GM18499 (cell line): ENCODE data around the gene CDR2L.

Experiments used
- ATAC-seq: cut with Tn5 transposase; IDR thresholded peaks from one replicate; pipeline ENCODE4 v1.9.1; 2021; ENCODE audit warnings: moderate number of reproducible peaks; ENCODE audit not compliant: insufficient read depth, unreplicated experiment

The CDR2L gene

DNA sequence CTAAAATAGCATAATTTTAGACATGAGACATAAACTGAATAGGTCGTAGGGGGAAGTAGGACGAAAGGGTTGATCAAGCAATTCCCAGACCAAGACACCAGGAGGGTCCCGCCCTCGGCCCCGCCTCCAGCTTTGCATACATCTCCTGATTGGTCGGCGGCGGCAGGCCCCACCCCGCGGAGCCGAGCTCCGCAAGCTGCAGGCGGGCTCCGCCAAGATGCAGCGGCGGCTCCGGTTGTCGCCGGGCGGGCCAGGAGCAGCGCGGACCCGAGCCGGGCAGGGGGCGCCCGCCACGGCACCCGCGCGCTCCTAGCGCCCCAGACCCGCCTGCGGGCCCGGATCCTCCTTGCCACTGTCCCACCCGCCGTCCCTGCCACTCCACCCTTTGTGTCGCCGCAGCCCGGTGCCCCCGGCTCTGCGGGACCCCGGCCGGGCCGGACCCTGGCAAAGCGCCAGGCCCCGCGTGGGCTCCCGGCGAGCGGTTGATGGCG, at the start of gene CDR2L:
Gene CDR2L, plus strand, starts transcription at position 215 of the 491 bp plus-strand sequence. CDS start 412 bp downstream, outside the sequence.
- ATAC-seq, result no peak

DNA sequence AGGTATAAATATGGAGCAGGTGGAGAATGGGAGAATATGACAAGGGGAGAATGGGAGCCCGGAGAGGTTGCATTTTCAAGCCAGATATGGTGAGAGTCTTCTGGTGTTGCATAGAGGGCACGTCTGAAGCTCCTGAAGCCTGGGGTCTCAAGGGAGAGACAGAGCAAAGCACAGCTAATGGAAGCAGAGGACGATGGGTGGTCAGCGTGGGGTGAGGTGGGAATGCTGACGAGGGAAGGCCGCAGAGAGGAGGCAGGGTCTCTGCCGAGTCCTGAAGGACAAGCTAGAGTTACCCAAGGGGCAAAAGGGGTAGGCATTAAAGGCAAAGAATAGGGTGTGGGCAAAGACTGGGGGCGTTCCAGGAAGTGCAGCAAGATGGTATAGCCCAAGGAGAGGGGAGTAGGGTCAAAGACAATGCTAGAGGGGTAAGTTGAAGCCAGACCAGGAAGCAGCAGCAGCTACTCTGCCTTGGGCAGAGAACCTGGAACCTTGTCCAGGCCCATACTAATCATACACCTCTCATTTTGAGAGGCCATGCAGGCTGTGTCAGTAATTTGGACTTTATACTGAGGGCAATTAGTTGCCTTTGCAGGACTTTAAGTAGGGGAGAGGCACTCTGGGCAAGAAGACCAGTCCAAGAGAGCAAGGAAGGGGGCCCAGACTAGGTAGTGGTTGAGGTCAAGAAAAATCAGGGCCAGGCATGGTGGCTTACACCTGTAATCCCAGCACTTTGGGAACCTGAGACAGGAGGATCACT, 49.1 kb upstream of the CDR2L start:
- no peak for ATAC-seq

DNA sequence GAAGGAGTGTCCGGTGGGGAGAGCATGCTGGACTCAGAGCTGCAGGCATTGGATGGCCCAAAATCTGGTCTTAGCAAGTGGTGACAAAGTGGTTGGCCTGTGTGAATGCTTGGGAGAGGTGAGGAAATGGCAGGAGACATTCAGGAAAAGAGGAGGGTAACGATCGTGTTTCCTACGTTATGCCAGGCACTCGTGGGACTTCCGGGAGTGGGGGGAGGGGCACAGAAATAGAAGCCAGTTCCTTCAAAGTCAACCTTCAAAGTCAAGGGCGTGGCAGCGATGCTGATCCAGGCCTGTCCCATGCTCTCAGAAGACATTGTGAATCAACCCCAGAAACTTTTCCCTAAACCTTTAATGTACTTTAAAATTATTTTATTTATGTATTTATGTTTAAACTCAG, 47.9 kb upstream of the CDR2L start:
- ATAC-seq, result no peak

DNA sequence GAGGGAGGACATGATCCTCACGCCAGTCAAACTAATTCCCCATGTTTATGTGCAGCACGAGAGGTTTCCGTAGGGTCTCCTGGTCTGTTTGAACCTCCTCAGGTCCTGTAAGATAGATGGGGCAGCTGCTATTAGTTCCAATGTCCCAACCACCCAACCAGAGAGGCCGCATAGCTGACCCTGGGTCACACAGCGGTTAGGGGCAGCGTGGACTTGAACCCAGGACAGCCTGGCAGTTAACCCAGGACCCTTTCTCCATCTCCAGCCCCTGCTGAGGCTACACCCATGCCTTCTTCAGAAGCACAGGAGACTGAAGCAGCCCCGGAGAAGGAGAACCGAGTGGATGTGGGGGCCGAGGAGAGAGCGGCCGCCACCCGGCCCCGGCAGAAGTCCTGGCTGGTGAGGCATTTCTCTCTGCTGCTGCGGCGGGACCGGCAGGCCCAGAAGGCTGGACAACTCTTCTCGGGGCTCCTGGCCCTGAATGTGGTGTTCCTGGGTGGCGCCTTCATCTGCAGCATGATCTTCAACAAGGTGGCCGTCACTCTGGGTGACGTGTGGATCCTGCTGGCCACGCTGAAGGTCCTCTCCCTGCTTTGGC, 46.2 kb upstream of the CDR2L start:
- ATAC-seq, result no peak

DNA sequence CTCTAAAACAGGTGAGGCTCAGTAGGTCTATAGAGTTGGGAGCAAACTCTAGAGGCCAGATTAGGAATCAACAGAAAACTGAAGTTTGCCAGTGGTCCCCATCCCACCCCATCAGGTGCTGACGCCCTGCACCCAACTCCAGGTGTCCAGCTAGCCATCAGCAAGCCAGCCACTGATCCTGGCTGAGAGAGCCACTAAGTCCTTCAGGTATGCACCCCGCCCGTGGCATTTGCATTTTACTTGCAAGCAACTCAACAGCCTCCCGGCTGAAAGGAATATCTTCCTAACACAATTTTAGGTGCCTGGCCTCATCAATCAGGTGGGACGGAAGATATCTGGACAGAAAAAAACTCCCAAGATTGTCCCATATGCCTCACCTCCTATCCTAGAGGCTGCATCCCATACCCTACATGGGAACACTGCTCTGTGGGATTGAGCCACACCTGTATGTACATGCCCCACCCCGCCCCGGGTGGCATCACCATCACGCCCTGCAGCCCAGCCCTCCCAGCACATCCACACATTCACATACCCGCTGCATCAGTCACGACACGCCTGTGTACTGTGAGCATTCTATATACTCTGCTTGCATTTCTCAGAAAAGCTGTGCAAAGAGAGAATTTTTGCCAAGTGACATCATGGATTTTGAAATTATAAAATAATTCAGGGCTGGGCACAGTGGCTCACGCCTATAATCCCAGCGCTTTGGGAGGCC, 43.5 kb upstream of the CDR2L start:
- no peak for ATAC-seq

DNA sequence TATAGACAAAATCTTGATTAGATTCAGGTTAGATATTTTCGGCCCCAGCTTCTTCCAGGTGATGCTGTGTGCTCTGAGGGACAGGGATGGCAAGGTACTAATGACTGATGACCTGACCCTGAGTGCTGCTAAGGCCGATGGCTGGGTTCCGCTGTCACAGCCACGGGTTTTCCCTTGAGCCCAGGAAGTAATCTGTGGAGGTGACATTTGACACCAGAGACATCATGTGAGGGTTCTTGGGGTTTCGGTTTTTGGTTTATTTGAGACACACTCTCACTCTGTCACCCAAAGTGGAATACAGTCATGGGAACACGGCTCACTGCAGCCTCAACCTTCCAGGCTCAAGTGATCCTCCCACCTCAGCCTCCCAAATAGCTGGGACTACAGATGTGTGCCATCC, 41.9 kb upstream of the CDR2L start:
- no peak for ATAC-seq

DNA sequence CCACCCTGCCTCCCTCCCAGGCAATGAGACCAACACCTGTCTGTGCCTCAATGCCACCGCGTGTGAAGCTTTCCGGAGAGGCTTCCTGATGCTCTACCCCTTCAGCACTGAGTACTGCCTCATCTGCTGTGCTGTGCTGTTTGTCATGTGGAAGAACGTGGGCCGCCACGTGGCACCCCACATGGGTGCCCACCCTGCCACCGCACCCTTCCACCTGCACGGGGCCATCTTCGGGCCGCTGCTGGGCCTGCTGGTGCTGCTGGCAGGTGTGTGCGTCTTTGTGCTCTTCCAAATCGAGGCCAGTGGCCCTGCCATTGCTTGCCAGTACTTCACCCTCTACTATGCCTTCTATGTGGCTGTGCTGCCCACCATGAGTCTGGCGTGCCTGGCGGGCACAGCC, 40.8 kb upstream of the CDR2L start:
- ATAC-seq, result no peak

DNA sequence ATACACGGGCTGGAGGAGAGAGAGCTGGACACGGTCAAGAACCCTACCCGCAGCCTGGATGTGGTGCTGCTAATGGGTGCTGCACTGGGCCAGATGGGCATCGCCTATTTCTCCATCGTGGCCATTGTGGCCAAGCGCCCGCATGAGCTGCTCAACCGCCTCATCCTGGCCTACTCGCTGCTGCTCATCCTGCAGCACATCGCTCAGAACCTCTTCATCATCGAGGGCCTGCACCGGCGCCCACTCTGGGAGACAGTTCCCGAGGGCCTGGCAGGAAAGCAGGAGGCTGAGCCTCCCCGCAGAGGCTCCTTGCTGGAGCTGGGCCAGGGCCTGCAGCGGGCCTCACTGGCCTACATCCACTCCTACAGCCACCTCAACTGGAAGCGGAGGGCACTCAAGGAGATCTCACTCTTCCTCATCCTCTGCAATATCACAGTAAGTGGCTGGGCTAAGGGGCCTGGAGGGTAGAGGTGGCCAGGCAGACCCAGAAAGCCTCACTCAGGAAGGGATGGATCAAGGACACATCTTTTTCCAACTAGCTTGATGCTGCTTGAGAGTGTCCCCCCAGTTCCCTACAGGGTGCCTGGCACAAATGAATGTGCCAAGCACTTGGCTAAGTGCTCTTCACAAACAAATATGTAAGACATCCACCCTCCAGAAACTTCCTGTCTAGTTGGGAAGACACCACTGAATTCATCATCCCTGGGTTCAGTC, 40.2 kb upstream of the CDR2L start:
- no peak for ATAC-seq

DNA sequence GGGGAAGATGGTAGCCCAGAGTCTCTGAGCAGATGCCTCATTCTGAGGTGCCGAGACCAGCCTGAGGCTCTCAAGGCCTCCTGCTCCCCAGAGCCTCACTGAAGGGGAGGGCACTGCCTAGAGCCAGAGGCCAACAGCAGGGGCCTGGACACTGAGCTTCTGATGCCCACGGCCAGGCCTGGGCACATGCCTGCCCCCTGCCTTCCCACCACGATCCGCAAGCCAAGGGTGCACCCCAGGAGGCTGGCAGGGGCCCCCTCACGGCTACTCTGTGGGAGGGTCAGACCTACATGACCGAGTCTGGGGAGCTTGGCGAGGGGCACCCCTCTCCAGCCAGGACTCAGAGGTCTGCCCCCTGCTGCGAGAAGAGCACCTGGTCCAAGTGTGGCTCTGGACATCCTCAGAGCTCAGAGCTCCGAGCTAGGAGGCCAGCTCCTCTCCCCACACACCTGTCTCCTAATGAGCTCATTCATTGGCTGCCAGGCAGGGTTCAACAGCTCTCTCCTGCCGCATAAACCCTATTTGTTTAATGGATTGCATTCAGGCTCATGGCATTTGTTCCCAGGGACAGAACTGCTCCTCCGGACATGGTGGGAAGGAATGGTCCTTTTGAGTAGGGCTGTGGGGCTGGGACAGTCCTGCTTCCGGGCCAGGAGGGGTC, 37.8 kb upstream of the CDR2L start:
- ATAC-seq, result no peak

DNA sequence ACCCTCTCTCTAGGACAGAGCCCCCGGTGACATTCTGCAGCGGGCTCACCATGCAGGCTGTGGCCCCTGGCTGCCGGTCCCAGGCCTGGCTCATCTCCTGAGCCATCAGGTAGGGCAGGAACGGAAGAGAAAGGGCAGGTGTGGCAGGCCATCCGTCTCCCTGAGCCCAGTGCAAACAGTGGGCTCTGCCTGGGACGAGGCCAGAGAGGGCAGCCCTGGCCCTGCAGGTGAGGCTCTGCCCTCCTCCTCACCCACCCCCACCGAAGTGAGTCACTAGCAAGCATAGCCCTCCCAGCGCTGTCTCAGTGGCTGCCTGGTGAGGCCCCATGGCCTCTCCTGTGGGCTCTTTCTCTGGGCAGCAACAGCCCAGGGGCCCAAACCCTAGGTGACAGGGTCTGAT, 37.2 kb upstream of the CDR2L start:
- ATAC-seq, result no peak

DNA sequence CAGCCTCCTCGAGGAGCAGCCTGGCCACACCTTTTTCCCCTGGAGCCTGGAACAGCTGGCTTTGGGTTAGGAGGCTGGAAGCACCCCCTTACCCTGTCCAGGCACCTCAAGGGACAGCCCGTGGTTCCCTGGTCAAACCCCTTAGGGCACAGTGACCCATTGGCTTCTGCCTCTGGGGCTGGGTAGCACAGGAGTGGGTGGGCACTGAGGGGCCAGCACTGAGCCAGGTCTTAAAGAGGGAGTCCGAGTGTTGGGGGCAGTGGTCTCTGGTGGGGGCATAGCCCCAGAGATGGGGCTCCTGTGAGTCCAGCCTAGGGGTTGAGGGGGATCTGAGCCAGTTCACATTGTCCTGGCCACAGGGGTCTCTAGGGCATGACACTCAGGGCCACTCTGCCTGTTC, 36.4 kb upstream of the CDR2L start:
- no peak for ATAC-seq

DNA sequence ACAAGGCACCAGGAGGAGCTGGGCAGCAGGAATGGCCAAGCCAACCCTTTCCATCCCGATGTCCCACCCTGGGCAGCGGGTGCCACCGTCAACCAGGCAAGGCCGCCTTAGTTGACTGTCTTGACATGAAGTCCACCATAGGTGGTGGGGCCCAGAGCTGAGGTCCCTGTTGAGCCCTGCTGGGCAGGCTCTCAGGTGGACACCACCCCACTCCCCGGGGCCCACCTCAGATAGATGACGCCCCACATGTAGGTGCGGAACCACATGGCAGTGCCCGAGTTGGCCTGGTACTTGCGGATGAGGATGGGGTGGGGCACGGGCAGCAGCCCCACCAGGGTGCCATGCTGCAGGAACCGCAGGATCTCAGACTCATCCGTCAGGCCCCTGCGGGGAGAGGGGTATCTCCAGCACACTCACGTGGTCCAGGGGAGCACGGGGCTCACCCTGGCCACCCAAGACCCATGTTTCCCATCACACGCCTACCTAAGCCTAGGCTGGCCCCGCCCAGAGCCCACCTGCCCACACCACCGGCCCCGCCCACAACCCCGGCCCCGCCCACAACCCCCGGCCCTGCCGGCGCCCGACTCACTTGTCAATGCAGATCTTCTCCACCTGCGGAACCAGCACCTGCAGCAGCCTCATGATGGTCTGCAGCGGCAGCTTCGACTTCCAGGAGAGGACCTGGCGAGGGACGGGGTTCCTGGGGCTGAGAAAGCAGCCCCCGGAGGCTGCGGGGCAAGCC, 35.6 kb upstream of the CDR2L start:
- no peak for ATAC-seq

DNA sequence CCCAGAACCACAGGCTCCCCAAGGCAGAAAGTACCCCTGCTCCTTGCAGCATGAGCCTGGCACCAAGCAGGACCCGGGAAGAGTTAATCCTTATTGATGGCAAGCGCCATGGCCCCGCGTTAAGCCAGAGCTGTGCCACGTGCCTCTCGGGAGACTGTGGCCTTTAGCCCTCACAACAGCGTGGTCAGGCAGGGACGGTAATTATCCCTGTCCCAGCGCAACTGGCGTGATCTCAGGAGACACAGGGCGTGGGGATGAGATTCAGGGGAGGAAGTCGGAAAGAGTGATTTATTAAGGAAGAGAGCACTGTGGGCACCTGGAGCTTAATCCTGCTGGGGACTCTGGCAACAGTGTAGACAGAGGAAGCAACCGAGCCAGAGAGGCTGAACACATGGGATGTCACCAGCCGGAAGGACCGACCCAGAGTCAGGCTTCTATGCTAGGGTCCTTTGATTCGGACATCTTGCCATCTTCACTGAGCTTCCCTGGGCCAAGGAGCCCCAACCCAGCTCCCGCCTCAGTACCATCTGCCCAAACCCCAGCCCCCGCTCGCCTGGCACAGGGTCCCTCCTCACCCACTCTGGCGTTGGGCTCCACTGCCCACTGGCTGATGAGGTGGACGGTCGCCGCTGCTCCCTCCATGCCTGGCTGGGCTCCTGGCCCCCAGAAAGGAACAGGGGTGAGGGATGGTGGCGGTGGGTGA, 34.9 kb upstream of the CDR2L start:
- no peak for ATAC-seq

DNA sequence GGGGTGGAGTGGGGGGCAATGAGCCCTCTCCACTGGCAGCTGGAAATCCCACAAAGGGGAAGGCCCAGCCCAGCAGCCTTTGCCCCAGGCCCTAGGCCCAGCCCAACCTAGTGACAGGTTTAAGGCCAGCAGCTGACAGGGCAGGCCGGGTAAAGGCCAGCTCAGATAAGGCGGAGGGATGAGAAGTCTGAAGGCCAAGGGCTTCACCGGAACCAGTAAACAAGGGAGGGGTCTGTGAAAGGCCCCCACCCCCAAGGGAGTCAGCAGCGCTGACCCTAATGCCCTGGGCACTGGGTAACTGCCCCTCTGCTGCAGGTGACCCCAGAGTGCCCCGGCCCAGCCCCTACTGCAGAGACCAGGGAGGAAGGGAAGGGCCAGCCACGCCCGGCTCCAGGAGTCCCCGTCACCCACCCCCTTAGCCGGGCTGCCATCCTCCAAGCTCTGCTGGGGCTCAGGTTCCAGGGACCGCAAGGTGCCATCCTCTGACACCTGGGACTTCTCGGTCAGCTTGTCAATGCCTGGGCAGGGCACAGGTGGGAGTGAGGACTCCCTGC, 34.2 kb upstream of the CDR2L start:
- ATAC-seq, result no peak

DNA sequence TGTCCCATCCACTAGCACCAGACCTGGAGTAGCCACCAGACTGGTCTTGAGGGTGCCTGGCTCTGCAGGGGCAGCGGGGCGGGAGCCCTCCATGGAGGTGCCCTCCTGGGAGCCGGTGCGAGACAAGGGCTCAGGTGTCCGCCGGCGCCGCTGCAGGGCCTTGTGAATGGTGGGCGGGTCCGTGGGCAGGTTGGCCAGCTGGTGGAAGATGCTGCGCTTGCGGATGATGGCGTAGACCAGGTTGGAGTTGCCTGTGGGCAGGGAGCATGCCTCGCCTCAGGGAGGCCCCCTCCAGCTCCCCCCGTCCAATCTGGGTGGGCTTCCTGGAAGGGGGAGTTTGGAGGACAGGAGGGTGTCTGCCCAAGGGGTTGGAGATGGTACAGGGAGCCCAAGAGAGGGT, 33.3 kb upstream of the CDR2L start:
- no peak for ATAC-seq

DNA sequence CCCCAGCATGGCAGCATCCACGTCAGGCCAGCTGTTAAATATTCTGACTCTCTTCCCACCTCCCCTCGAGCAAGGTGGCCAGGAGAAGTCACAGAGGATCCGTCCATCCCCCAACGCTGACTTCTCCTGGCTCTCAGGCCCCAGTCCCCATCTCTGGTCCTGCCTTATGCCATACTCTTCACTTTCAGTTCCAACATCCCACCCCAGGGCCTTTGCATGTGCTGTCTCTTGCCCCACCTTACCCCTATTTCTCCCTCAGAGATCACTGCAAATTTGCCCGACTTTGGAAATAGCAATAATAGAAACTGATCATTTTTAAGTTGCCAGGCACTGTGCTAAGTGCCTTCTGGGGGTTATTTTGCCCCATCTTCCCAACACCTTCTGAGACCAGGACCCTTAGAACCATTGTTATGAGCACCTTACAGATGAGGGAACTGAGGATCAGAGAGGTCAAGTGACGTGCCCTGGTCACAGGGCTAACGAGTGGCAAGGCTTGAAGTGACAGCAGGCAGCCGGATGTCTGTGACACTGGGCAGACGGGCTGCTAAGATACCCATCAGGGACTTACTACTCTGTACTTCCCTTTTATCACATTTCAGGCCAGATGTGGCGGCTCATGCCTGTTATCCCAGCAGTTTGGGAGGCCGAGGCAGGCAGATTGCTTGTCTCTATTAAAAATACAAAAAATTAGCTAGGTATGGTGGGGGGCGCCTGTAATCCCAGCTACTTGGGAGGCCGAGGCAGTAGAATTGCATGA, 32.6 kb upstream of the CDR2L start:
- no peak for ATAC-seq

DNA sequence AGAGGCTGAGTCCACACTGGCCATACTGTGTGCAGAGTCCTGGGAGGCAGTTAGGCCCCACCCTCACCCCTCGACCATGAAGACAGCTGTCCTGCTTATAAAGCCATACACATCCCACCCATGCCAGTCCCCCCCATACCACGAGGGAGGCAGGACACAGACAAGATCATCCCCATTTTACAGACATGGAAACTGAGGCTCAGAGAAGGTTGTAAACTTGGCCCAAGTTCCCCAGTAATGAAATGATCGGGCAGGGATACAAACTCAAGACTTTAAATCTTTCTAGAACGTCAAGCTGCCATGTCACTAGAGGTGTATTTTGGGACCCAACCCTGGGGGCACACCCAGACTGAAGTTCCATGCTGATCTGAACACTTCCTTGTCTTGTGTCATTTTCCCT, 31.3 kb upstream of the CDR2L start:
- ATAC-seq, result no peak
